ENCODE measurements around the gene TREML2.

The TREML2 gene

DNA sequence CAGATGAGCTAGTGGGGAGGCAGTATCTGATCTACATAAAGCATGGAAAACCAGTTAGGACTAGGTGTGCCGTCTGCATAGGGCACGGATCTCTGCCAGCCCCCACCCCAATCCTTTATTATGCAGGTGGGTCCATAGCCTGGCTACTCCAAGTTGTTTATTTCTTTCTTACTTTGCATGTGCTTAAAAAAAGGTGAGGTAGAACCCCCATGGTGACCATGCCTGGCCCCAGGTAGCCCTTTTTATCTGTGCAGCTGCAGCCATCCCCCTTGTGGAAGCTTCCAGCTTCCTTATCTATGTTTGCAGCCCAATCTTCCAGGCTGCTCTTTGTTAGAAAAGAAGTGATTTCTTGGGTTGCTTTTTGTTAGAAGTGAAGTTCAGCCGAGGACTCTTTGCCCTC, 29.0 kb downstream of the TREML2 start:
- TF ChIP-seq, protein P1, sequence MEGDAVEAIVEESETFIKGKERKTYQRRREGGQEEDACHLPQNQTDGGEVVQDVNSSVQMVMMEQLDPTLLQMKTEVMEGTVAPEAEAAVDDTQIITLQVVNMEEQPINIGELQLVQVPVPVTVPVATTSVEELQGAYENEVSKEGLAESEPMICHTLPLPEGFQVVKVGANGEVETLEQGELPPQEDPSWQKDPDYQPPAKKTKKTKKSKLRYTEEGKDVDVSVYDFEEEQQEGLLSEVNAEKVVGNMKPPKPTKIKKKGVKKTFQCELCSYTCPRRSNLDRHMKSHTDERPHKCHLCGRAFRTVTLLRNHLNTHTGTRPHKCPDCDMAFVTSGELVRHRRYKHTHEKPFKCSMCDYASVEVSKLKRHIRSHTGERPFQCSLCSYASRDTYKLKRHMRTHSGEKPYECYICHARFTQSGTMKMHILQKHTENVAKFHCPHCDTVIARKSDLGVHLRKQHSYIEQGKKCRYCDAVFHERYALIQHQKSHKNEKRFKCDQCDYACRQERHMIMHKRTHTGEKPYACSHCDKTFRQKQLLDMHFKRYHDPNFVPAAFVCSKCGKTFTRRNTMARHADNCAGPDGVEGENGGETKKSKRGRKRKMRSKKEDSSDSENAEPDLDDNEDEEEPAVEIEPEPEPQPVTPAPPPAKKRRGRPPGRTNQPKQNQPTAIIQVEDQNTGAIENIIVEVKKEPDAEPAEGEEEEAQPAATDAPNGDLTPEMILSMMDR (IDR thresholded peaks at IDR 0.05; ENCODE audit: low read depth, low read length, missing control alignments): no peak
- Histone ChIP-seq H3K27me3 (replicated peaks) (no peaks in the 10 kb centered on the region), H3K4me3 (ENCODE audit: low read depth, low read length) (no peak overlapping the region), H3K27ac (no peak overlapping the region), H3K36me3 (replicated peaks) (no peaks in the 10 kb centered on the region)
- in situ Hi-C loops (cut with HindIII; ENCODE audit: low pct_ligation_motif_present, low sequenced_read_pairs): no loop called here
- DNase-seq: no peak

DNA sequence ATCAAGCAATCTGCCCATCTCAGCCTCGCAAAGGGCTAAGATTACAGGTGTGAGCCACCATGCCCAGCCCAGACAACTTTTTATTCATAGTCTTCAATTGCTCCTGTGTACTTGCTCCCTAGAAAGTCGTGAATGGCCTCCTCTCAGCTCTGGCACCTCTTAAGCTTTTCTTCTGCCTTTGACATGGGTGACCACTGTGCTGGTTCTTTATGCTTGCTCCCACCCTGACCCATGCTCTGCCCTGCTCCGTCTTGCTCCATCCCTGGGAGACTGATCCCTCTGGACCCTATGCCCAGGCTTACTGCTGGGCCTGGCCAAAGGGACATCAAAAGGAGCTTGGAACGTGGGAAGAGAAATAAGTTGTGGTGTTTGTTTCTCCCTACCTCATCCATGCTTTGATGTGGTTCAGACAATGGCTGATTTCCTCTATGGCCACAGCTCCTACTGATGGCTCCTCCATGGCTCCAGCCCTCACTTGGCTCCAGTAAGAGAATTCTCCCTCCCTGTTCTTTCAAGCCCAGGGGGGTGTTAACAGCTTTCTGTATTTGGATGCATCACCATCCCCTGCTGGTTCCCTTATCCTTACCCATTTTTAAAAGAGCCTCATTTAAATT, 30.3 kb downstream of the TREML2 start:
- DNase-seq: no peak
- in situ Hi-C loops (cut with HindIII; ENCODE audit: low pct_ligation_motif_present, low sequenced_read_pairs): no loop called here
- H3K36me3 ChIP-seq (replicated peaks): no peaks in the 10 kb centered on the region
- TF ChIP-seq, protein P1 (IDR thresholded peaks at IDR 0.05; ENCODE audit: low read depth, low read length, missing control alignments): no peak
- no peaks in the 10 kb centered on the region for H3K27me3 ChIP-seq (replicated peaks)
- no peak overlapping the region for H3K4me3 ChIP-seq (ENCODE audit: low read depth, low read length)
- H3K27ac ChIP-seq: no peak overlapping the region

DNA sequence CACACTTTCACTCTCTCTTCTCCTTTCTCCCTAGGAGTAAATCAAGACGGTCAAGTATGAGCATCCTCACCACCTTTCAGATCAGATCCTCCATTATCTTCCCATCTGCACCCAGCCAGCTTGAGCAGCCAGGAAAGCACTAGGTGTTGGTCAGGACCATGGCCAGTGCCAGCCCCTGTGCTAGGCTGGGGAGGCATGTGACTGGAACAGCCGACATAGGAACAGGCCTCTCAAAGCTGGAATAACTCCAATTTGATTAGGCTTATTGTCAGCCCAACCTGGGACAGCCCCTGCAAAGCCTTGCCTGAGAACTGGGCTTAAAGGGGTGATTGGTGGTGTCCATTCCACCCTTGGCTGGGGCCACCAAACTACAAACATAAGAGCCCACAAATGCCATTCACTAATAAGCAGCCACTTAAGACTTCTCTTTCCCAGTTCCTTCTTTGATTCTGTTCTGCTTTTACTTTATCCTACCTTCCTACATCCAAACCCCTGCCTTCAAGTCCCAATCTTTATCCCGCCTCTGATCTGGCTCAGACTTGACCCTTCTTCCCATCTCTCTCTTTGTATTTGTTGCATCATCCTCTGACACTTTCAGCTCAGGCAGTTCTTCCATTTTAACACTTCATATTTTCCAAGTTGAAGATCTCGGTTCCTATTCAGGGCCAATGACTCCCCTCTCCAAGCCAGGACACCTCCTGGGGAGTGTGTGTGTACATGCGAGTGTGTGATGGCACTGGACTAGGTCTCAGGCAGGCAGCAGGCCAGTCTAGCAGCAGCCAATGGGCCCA, 33.6 kb downstream of the TREML2 start:
- Histone ChIP-seq H3K4me3 (ENCODE audit: low read depth, low read length) (no peak overlapping the region), H3K27me3 (replicated peaks) (no peaks in the 10 kb centered on the region), H3K36me3 (replicated peaks) (no peaks in the 10 kb centered on the region), H3K27ac (no peak overlapping the region)
- in situ Hi-C loops (cut with HindIII; ENCODE audit: low pct_ligation_motif_present, low sequenced_read_pairs): no loop called here
- peak; percentile 24 for DNase-seq
- TF ChIP-seq, protein P1 (IDR thresholded peaks at IDR 0.05; ENCODE audit: low read depth, low read length, missing control alignments): no peak

DNA sequence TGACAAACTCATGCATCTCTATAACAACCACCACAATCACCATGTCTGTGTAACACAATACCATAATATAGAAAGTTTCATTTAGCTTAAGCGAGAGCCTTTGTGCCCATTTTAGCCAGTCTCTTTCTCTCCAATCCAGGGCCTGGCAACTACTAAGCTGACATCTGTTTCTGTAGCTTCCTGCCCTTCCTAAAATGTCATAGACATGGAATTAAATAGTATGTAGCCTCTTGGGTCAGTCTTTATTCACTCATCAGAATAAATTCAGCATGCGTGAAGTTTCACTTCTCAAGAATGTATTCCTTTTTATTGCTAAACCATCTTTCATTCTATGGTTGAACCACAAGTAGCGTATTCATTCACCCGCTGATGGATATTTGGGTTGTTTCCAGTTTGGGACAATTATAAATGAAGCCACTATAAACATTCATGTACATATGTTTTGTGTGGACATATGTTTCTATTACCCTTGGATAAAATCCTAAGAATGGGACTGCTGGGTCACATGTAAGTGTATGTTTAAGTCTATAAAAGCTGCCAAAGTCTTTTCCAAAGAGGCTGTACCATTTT, 36.3 kb downstream of the TREML2 start:
- Histone ChIP-seq H3K27me3 (replicated peaks) (no peaks in the 10 kb centered on the region), H3K36me3 (replicated peaks) (no peaks in the 10 kb centered on the region), H3K4me3 (ENCODE audit: low read depth, low read length) (no peak overlapping the region), H3K27ac (no peak overlapping the region)
- in situ Hi-C loops (cut with HindIII; ENCODE audit: low pct_ligation_motif_present, low sequenced_read_pairs): no loop called here
- TF ChIP-seq, protein P1 (IDR thresholded peaks at IDR 0.05; ENCODE audit: low read depth, low read length, missing control alignments): no peak
- no peak for DNase-seq

DNA sequence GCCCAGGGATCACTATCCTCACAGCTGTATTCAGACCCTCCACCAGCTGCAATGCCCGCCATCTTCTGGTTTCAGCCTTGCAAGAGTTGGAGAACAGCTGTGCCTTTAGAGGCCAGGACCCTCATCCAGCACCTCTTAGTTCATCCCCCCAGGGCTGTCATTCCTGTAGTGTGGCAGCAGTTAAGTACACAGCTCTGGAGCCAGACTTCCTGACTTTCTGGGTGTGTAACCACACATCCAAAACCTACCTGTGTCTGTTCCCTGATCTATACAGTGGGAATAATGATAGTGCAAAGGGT, 37.6 kb downstream of the TREML2 start:
- TF ChIP-seq, protein P1 (IDR thresholded peaks at IDR 0.05; ENCODE audit: low read depth, low read length, missing control alignments): no peak

More for the DNA sequence above, 37.6 kb downstream of the TREML2 start:
- Histone ChIP-seq H3K27ac (no peak overlapping the region), H3K4me3 (ENCODE audit: low read depth, low read length) (no peak overlapping the region), H3K36me3 (replicated peaks) (no peaks in the 10 kb centered on the region), H3K27me3 (replicated peaks) (no peaks in the 10 kb centered on the region)
- in situ Hi-C loops (cut with HindIII; ENCODE audit: low pct_ligation_motif_present, low sequenced_read_pairs): no loop called here
- DNase-seq: no peak

Measured in brain microvascular endothelial cell (primary cell).